HepG2 (cell line): ENCODE measurements around the gene NFAT5. TPM values are rescaled to one million over a fixed set of nuclear protein-coding genes. Genes with fewer than 3 reads are reported as not detected.

Source experiments
- AHDC1 ChIP-seq: sonication (generic); formaldehyde crosslinking; IDR thresholded peaks from 2 replicates; pipeline ENCODE4 v1.5.1; 2020; ENCODE audit warnings: mild to moderate bottlenecking, missing genetic modification reagents, borderline replicate concordance
- CEBPG ChIP-seq: IDR thresholded peaks from 2 replicates; pipeline ENCODE4 v1.6.1; 2016
- GATAD2A ChIP-seq: IDR thresholded peaks from 2 replicates; pipeline ENCODE4 v1.6.1; 2016
- HINFP ChIP-seq: sonication (generic); formaldehyde crosslinking; IDR thresholded peaks from 2 replicates; pipeline ENCODE4 v1.4.0; 2020; ENCODE audit warnings: low read depth, mild to moderate bottlenecking, missing genetic modification reagents
- MAFF ChIP-seq: IDR thresholded peaks from 2 replicates; pipeline ENCODE4 v1.6.1; 2011; ENCODE audit warnings: low read depth, low read length, improper control_type of control experiment
- PAX8 ChIP-seq: sonication (generic); formaldehyde crosslinking; IDR thresholded peaks from 2 replicates; pipeline ENCODE4 v1.8.0; 2022; ENCODE audit warnings: mild to moderate bottlenecking, missing genetic modification reagents, borderline replicate concordance
- PHF21A ChIP-seq: sonication (generic); formaldehyde crosslinking; IDR thresholded peaks from 2 replicates; pipeline ENCODE4 v1.5.0; 2020; ENCODE audit warnings: mild to moderate bottlenecking, missing genetic modification reagents
- SOX5 ChIP-seq: IDR thresholded peaks from 2 replicates; pipeline ENCODE4 v1.6.1; 2016; ENCODE audit warnings: borderline replicate concordance
- TEF ChIP-seq: sonication (generic); formaldehyde crosslinking; IDR thresholded peaks from 2 replicates; pipeline ENCODE4 v1.5.0; 2020; ENCODE audit warnings: missing genetic modification reagents
- ZNF740 ChIP-seq: sonication (generic); formaldehyde crosslinking; IDR thresholded peaks from 2 replicates; pipeline ENCODE4 v1.4.0; 2020; ENCODE audit warnings: missing genetic modification reagents
- polyA plus RNA-seq, 8 experiments: library from polyadenylated mRNA; depleted of rRNA in 3 of 8; stranded (reverse) in 7 of 8; unstranded in 1 of 8; fragments of >200 nt; fragmentation: Illumina TruSeq in 4 of 8; extraction: Trizol in 4 of 8; gene quantifications; 2 replicates each; pipeline versions ENCODE4 v1.2.1 to v1.2.3, GENCODE V29; 2011 to 2016; ENCODE audit warnings: low read depth in 4 of 8, missing spikeins in 1 of 8, mixed read lengths in 1 of 8; ENCODE audit not compliant: insufficient read depth in 1 of 8
- total RNA-seq, 5 experiments: library from RNA; depleted of rRNA; stranded (reverse); fragments of >200 nt; fragmentation: Illumina TruSeq; extraction: Trizol; gene quantifications; 2 replicates each; pipeline ENCODE4 v1.2.3, GENCODE V29; 2016; ENCODE audit warnings: low read depth in 1 of 5

NFAT5 gene
- total and polyA plus RNA-seq, 2 of the 13 experiments (the other 11 are each of a cell fraction or from before 2014, with no cell fraction given), result 20.5 to 54.3 TPM

- TF ChIP-seq HINFP (CRISPR knock-in tag) (no peak), CEBPG (CRISPR knock-in tag) (peak; percentile 96), GATAD2A (peak; percentile 66), ZNF740 (CRISPR knock-in tag) (no peak), TEF (CRISPR knock-in tag) (0 out of 2 replicates have a peak, but pooled peaks have one; percentile 69), SOX5 (CRISPR knock-in tag) (peak; percentile 73; the same call in 1 of the 2 replicates), PHF21A (CRISPR knock-in tag) (0 out of 2 replicates have a peak, but pooled peaks have one; percentile 18), PAX8 (CRISPR knock-in tag) (no peak), MAFF (peak; percentile 27; the same call in 1 of the 2 replicates), AHDC1 (CRISPR knock-in tag) (no peak)
Observed at GRCh38 chr16:69706256-69706974, 140.6 kb downstream of the NFAT5 start (continued).
